Measurements from ENCODE around the gene ZNF559. TPM values are rescaled to one million over a fixed set of nuclear protein-coding genes. Genes with fewer than 3 reads are reported as not detected.

The ZNF559 gene
- total RNA-seq, 1 experiment from 2014 or later, result 19.7 TPM

- no peak overlapping the region for H3K27ac Mint-ChIP-seq
- Histone ChIP-seq H3K4ac (ENCODE audit: low read depth, low read length) (no peak overlapping the region), H2BK20ac (ENCODE audit: low read depth, low read length, poor library complexity, severe bottlenecking) (no peak overlapping the region), H4K5ac (ENCODE audit: insufficient read length, low read depth, low read length) (no peak overlapping the region), H3K56ac (ENCODE audit: insufficient read length, low read depth, low read length) (no peak overlapping the region), H3K14ac (ENCODE audit: insufficient read depth, low read length) (no peak overlapping the region), H3T11ph (ENCODE audit: low read length) (no peak overlapping the region), H3K4me1 (ENCODE audit: insufficient read depth, low read length) (no peaks in the 10 kb centered on the region), H4K8ac (replicated peaks; ENCODE audit: insufficient read length, low read depth, low read length) (no peak overlapping the region), H3K18ac (ENCODE audit: insufficient read length, low read depth, low read length) (no peak overlapping the region), H3K4me2 (ENCODE audit: insufficient read depth, insufficient read length, low read length) (no peak overlapping the region), H4K91ac (ENCODE audit: insufficient read length, low read depth, low read length) (no peak overlapping the region), H3K79me2 (ENCODE audit: insufficient read depth, low read length) (no peaks in the 10 kb centered on the region), H2AK5ac (ENCODE audit: insufficient read length, low read length) (no peak overlapping the region), H3K27me3 (ENCODE audit: insufficient read depth, low read length) (no peaks in the 10 kb centered on the region), H2AFZ (ENCODE audit: low read length) (no peak overlapping the region), H3K79me1 (ENCODE audit: insufficient read depth, low read depth, low read length, poor library complexity, severe bottlenecking) (no peaks in the 10 kb centered on the region), H2BK5ac (ENCODE audit: insufficient read length, low read length) (no peak overlapping the region), H4K20me1 (ENCODE audit: control insufficient read depth, insufficient read depth, insufficient read length) (no peaks in the 10 kb centered on the region), H3K23me2 (ENCODE audit: insufficient read length, low read depth, low read length, poor library complexity, severe bottlenecking) (no peaks in the 10 kb centered on the region), H2BK12ac (ENCODE audit: insufficient read length, low read depth, low read length) (no peak overlapping the region), H2BK120ac (ENCODE audit: low read depth, low read length, poor library complexity, severe bottlenecking) (no peak overlapping the region), H3K9me3 (ENCODE audit: control insufficient read depth, low read depth, low read length) (peaks cover 51% of the 10 kb centered on the region), H3K27ac (ENCODE audit: insufficient read length, low read depth, low read length) (no peak overlapping the region), H2BK15ac (ENCODE audit: low read depth, low read length) (no peak overlapping the region), H3K9ac (ENCODE audit: extremely low read depth, insufficient read length, low read length) (no peak overlapping the region), H3K23ac (ENCODE audit: insufficient read length, low read depth, low read length) (no peak overlapping the region)
- TF ChIP-seq CTCF (conservative IDR thresholded peaks at IDR 0.05), result no peak
- H3K4me1 Mint-ChIP-seq, result no peaks in the 10 kb centered on the region
- H3K36me3 Mint-ChIP-seq (ENCODE audit: insufficient read depth in 1 of 3, low read depth in 3 of 3), result peaks cover 71 to 83% (median 79%) of the 10 kb centered on the region in 3 experiments
- no peak overlapping the region for H3K4me3 Mint-ChIP-seq
- H3K9me3 Mint-ChIP-seq, result peaks cover 83% of the 10 kb centered on the region in 2 experiments
- H3K27me3 Mint-ChIP-seq (ENCODE audit: low read depth), result no peaks in the 10 kb centered on the region
- DNase-seq, result no peak
These were observed 29.0 kb downstream of the ZNF559 start for GRCh38 chr19:9353011-9353410.

Measured in H9 (cell line).